Retinal pigment epithelial cell (primary cell): ENCODE data around the gene PTPRJ.
"Not testable (repeated sequence)": the region's sequence is repeated elsewhere in the genome, so short reads cannot be mapped to it uniquely, and the experiment has no call there.

Source experiments
- DNase-seq: peaks from one replicate; pipeline ENCODE4 v3.0.0-alpha.2; 2010; ENCODE audit warnings: low read depth
- H3K4me3 ChIP-seq: 2 replicates; pipeline ENCODE4 v1.5.1; 2011; ENCODE audit warnings: mild to moderate bottlenecking, low read length, control low read depth, moderate library complexity
- CTCF ChIP-seq: conservative IDR thresholded peaks from 2 replicates; pipeline ENCODE4 v1.5.1; 2011; ENCODE audit warnings: low read depth, low read length, control low read depth, inconsistent platforms

PTPRJ gene

GRCh38 chr11:48177661-48178060 is 197.3 kb downstream of the PTPRJ start:
- no peak for TF ChIP-seq CTCF
- H3K4me3 ChIP-seq = no peak overlapping the region
- DNase-seq = no peak

GRCh38 chr11:48180627-48181026 is 200.3 kb downstream of the PTPRJ start:
- no peak for TF ChIP-seq CTCF
- DNase-seq = no peak
- no peak overlapping the region for H3K4me3 ChIP-seq

- TF ChIP-seq CTCF = no peak
- DNase-seq = no peak
- no peak overlapping the region for H3K4me3 ChIP-seq
Measured at GRCh38 chr11:48182860-48183526, 202.6 kb downstream of the PTPRJ start.

- TF ChIP-seq CTCF = no peak
- H3K4me3 ChIP-seq = no peak overlapping the region
- DNase-seq = no peak
Measured at GRCh38 chr11:48184452-48184851, 204.1 kb downstream of the PTPRJ start.

- DNase-seq, H3K4me3 ChIP-seq: not testable (repeated sequence)
Measured at GRCh38 chr11:48190906-48191654, 210.7 kb downstream of the PTPRJ start.

- no peak for TF ChIP-seq CTCF
- H3K4me3 ChIP-seq = no peak overlapping the region
- DNase-seq = no peak
Measured at GRCh38 chr11:48193876-48194275, 213.5 kb downstream of the PTPRJ start.

GRCh38 chr11:48207881-48208280 is 227.5 kb downstream of the PTPRJ start:
- DNase-seq = no peak
- no peak overlapping the region for H3K4me3 ChIP-seq
- no peak for TF ChIP-seq CTCF
